Activated CD4-positive, alpha-beta T cell treated with anti-CD3 and anti-CD28 coated beads for 24 hours (primary cell): ENCODE data around the gene CKLF.
"Not testable (repeated sequence)": the region's sequence is repeated elsewhere in the genome, so short reads cannot be mapped to it uniquely, and the experiment has no call there.

Source experiments
- DNase-seq, 2 donors: peaks; one replicate each; pipeline ENCODE4 v3.0.0-alpha.2; 2020; ENCODE audit warnings: low read depth in 2 of 2

Gene CKLF

GRCh38 chr16:66542396-66542795 is 10.0 kb upstream of the CKLF start:
- DNase-seq: no peak

GRCh38 chr16:66543541-66543940 is 8.8 kb upstream of the CKLF start:
- no peak for DNase-seq

- no peak for DNase-seq
Observed at GRCh38 chr16:66544016-66544757, 8.2 kb upstream of the CKLF start.

- DNase-seq: no peak
Observed at GRCh38 chr16:66547101-66547989, 5.0 kb upstream of the CKLF start.

- DNase-seq: no peak
Observed at GRCh38 chr16:66548068-66548467, 4.3 kb upstream of the CKLF start.

GRCh38 chr16:66548868-66549267 is 3.5 kb upstream of the CKLF start:
- no peak for DNase-seq

- peak; percentile 50 to 66 for DNase-seq
Observed at GRCh38 chr16:66549284-66550131, 2.9 kb upstream of the CKLF start, which contains the start of gene TK2. TK2 (minus strand) TSS chr16:66550122; CDS start chr16:66550061, 61 bp downstream.

GRCh38 chr16:66551348-66551759 is 1.0 kb upstream of the CKLF start:
- peak; percentile 19 to 25 for DNase-seq

GRCh38 chr16:66551788-66552285 is 539 bp upstream of the CKLF start:
- no peak for DNase-seq

GRCh38 chr16:66553223-66553622 is 847 bp downstream of the CKLF start:
- no peak for DNase-seq

- DNase-seq: no peak
Observed at GRCh38 chr16:66554021-66554420, 1.6 kb downstream of the CKLF start.

GRCh38 chr16:66554495-66554894 is 2.1 kb downstream of the CKLF start:
- DNase-seq: no peak

GRCh38 chr16:66560107-66560506 is 7.7 kb downstream of the CKLF start:
- no peak for DNase-seq

- no peak for DNase-seq
Observed at GRCh38 chr16:66561381-66562080, 9.2 kb downstream of the CKLF start.

GRCh38 chr16:66562409-66562808 is 10.0 kb downstream of the CKLF start:
- DNase-seq: no peak

GRCh38 chr16:66562986-66563385 is 10.6 kb downstream of the CKLF start:
- no peak for DNase-seq

GRCh38 chr16:66563574-66564334 is 11.4 kb downstream of the CKLF start:
- no peak for DNase-seq

GRCh38 chr16:66566051-66566901 is 13.9 kb downstream of the CKLF start, which contains the start of gene CMTM1:
CMTM1 (plus strand) TSS chr16:66566439; CDS start chr16:66566514, 75 bp downstream.
- DNase-seq: no peak

GRCh38 chr16:66567270-66567669 is 14.9 kb downstream of the CKLF start:
- DNase-seq: not testable (repeated sequence)
